HG03039 (cell line): Measurements from ENCODE around the gene RBM42.

Source experiments
- ATAC-seq: cut with Tn5 transposase; IDR thresholded peaks from one replicate; pipeline ENCODE4 v1.9.1; 2021; ENCODE audit warnings: mild to moderate bottlenecking, moderate library complexity; ENCODE audit not compliant: unreplicated experiment

The RBM42 gene

DNA sequence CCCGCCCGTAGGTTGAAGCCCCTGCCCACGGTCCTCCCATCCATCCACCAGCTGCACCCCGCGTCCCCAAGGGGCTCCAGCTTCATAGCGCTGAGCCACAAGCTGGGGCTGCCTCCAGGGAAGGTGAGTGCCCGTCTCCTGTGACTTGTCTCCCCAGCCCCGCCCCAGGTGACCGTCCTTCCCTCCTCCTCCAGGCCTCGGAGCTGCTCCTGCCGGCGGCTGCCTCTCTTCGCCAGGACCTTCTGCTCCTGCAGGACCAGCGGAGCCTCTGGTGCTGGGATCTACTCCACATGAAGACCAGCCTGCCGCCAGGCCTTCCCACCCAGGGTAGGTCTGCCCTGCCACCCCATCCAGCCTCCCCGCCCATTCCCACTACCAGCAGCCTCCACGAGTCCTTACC is 8.8 kb upstream of the RBM42 start:
- no peak for ATAC-seq

DNA sequence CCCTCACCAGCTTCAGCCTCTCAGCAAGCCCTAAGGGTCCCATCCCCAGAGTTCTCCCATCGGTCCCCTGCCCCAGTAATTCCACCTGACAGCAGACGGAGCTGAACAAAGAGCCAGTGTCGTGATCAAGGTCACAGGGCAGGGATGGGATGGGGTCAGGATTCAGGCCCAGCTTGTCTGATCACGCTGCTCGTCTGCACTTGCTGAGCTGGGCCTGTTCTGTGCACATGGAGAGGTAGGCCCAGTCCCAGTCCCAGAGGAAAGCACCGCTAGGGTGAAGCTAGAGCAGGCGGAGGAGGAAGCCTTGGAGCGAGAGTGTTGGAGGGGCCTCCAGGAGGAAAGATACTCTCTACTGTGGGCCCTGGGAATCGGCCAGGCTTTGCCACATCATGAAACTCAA is 7.1 kb upstream of the RBM42 start:
- ATAC-seq = no peak

DNA sequence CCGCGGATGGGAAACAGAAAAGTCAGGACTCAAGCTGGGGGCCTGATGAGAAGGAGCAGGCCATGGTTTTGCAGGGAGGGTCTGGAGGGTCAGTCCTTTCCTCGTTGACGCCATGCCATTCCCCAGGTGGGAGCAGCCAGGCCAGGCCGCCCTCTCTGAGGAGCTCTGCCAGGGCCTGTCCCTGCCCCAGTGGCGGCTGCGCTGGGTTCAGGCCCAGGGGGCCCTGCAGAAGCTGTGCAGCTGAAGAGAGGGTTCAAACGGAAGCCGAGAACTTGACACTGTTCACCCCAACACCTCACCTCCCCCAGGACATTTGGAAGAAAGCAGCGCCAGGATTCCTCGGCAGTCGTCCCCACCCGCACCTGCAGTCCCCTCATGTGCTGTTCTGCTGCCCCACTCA is 6.1 kb upstream of the RBM42 start:
- no peak for ATAC-seq

DNA sequence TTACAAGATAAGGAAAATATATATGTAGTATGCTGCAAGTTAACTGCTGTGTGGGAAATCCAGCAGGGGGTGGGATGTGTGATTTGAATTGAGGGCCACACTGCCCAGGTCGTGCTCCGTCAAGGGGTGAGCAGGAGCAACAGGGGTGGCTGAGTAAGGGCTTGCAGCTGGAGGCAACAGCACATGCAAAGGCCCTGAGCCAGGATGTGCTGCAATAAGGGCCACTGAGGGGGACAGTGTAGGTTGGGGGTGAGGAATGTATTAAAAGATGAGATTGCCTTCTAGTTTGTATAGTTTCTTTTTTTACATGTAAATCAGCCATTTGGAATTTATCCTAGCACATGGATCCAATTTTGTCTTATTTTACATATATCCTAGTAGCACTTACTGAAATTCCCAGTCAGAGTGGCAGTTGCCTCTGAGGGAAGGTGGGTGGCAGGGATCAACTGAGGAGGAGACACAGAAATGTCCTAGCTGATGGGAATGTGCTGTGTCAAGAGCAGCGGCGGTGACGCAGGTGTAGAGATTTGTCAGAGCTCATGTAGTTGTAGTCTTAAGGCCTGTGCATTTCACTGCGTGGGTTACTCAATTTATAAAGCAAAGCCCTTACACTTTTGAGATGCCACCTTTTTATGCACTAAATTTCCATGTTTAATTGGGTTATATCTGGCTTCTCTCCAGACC is 5.4 kb upstream of the RBM42 start:
- ATAC-seq = no peak

DNA sequence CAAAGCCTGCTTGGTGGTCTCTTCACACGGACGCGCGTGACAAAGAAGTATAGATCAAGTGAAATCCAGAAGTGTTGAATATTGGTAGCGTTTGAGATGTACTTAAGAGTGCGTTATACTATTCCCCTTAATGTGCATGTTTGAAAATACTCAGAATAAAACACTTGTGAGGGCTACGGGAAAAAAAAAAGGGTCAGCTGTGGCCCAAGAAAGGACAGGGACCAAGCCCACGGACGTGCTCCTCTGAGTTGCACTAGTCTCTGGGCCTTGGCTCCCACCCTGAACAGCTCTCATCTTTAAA is 622 bp upstream of the RBM42 start:
- ATAC-seq = no peak

DNA sequence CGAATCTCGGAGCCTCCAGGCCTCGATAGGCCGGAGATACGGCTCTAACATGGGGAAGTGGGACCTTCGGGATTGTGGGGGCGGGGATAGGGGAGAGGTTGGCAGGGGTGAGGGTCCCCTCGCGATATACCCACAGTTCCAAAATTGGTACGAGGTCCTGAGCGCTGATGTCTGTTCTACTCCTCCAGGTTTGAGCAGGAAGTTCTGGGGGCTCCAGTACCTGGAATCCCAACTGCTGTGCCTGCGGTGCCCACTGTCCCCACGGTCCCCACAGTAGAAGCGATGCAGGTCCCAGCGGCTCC is 447 bp downstream of the RBM42 start:
- no peak for ATAC-seq

DNA sequence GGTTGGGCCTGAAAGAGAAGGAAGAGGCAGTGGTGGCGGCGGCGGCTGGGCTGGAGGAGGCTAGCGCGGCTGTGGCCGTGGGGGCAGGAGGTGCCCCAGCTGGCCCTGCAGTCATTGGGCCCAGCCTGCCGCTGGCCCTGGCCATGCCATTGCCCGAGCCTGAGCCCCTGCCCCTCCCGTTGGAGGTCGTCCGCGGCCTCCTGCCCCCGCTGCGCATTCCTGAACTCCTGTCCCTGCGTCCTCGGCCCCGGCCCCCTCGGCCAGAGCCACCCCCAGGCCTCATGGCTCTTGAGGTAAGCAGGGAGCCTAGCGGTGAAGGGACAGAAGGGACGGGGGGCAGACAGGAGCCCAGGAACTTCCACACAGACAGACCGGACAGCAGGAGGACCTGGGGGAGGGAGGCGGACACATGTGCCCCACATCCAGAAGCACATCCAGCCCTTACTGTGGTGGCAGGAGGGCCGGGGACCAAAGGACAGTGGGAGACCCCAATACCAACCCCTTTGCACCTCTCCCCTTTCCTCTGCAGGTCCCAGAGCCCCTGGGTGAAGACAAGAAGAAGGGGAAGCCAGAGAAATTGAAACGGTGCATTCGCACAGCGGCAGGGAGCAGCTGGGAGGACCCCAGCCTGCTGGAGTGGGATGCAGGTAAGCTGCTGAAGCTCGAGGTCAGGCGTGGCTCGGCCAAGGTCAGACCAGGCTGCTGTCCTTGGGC is 5.0 kb downstream of the RBM42 start:
- no peak for ATAC-seq

DNA sequence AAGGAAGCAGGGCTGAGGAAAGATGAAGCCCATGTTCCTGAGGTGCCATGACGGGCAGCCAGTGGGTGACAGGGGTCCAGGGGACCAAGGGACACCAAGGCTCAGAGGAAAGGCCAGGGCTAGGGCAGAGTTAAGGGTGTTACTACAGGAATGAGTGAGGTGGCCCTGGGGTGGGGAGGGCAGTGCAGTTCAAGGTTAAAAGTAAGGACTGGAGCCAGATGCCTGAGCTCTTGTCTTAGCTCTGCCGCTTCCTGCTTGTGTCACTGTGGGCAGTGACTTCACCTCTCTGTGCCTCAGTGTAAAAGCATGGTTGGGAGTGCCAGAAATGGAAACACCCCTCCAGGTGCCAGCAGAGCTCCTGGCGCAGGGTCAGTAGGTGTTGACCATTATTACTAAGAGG is 7.8 kb downstream of the RBM42 start:
- ATAC-seq = no peak

DNA sequence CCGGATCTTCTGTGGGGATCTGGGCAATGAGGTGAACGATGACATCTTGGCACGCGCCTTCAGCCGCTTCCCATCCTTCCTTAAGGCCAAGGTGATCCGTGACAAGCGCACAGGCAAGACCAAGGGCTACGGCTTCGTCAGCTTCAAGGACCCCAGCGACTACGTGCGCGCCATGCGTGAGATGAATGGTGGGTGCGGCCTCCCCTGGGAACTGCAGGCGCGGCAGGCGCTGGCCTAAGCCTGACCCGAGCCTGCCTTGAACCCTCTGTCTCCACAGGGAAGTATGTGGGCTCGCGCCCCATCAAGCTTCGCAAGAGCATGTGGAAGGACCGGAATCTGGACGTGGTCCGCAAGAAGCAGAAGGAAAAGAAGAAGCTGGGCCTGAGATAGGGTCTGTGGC is 8.3 kb downstream of the RBM42 start:
- no peak for ATAC-seq

DNA sequence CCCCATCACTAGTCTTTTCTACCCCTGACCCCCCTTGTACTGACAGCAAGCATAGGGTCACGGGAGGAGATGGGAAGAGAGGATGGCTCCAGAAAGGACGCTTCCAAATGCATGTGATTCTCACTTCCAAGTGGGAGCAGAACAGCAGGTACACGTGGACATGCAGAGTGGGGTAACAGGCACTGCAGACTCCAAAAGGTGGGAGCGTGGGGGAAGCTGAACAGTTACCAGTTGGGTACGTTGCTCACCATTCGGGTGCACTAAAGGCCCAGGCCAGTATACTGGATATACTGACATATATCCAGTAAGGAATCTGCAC is 10.4 kb downstream of the RBM42 start:
- ATAC-seq = no peak

DNA sequence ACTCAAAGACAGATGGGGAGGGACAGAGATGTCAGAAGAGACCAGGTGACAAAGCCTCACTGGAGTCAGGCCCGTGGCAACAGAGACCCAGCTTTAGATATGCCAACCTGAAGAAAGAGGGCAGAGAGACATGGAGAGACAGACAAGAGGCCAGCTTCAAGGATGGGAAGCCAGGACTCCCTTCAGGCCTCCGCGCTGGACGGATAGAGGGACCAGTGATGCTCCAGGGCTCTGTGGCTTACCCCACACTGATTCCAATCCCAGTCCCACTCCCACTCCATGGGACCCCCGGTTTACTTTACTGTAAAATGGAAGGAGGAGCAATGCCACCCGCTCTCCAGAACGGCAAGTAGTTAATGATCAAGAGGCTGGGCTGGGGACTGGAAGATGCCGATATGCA is 11.0 kb downstream of the RBM42 start:
- ATAC-seq = no peak

DNA sequence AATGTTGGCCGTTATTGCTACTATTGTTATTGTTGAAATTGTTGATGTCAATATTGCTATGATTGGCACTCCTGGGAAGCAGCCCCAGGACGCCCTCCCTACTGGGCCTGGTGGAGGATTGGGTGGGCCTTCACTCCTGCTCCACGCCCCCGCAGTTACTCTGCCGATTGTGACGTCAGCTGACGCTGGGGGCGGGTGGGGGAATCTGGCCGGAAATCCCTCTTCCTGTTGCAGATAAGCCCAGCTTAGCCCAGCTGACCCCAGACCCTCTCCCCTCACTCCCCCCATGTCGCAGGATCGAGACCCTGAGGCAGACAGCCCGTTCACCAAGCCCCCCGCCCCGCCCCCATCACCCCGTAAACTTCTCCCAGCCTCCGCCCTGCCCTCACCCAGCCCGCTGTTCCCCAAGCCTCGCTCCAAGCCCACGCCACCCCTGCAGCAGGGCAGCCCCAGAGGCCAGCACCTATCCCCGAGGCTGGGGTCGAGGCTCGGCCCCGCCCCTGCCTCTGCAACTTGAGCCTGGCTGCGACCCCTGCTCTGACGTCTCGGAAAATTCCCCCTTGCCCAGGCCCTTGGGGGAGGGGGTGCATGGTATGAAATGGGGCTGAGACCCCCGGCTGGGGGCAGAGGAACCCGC is 12.8 kb downstream of the RBM42 start, which contains the start of gene ETV2:
Gene ETV2, plus strand, starts transcription at position 231 of the 637 bp plus-strand sequence. CDS start 716 bp downstream, outside the sequence.
- no peak for ATAC-seq

DNA sequence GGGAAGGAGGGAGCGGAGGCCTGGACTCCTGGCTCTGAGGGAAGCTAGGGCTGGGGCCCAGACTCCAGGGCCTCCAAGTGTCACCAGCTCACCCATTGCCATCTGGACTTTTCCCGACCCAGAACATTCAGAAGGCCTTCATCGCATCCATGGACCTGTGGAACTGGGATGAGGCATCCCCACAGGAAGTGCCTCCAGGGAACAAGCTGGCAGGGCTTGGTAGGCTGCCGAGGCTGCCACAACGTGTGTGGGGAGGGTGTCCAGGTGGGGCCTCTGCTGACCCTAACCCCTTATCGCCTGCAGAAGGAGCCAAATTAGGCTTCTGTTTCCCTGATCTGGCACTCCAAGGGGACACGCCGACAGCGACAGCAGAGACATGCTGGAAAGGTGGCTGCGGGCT is 13.5 kb downstream of the RBM42 start:
- ATAC-seq = no peak

DNA sequence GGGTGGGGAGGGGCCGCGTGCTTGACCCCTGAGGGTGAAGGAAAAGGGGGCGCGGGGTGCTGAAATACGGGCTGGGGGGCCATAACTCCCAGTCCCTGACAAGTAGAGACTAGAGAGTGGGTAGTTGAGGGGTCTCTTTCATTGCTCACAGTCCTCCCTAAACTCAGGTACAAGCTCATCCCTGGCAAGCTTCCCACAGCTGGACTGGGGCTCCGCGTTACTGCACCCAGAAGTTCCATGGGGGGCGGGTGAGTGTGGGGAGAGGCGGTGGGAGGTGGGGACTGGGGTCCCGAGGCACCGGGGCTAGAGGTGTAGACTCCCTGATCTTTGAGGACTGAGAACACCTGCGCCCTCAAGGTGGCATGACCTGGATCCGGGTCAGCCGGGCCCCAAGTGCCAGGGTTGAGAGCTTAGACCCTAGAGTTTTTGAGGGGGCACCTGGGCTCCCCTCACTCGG is 14.0 kb downstream of the RBM42 start:
- no peak for ATAC-seq

DNA sequence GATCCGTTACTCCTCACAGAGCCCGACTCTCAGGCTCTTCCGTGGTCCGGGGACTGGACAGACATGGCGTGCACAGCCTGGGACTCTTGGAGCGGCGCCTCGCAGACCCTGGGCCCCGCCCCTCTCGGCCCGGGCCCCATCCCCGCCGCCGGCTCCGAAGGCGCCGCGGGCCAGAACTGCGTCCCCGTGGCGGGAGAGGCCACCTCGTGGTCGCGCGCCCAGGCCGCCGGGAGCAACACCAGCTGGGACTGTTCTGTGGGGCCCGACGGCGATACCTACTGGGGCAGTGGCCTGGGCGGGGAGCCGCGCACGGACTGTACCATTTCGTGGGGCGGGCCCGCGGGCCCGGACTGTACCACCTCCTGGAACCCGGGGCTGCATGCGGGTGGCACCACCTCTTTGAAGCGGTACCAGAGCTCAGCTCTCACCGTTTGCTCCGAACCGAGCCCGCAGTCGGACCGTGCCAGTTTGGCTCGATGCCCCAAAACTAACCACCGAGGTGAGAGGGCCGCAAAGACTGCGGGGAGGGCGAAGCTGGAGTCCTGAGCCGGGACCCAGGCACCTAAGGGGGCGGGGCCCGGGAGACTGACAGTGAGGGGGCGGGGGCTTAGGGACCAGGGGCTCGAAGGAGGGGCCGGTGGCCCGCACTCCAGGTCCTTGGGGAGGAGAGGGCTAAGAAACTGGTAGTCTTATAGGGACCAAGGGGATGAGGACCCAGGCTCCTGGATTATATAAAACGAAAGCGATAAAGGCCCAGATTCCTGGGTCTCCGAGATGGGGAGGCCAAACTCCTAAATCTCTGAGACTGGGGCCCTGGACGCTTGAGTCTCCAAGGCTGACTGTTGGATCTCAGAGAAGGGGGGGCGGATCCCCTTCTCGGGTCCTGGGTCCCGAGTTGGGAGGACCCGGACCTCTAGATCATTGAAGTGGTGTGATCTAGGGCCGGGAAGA is 14.7 kb downstream of the RBM42 start:
- peak; percentile 26 for ATAC-seq

DNA sequence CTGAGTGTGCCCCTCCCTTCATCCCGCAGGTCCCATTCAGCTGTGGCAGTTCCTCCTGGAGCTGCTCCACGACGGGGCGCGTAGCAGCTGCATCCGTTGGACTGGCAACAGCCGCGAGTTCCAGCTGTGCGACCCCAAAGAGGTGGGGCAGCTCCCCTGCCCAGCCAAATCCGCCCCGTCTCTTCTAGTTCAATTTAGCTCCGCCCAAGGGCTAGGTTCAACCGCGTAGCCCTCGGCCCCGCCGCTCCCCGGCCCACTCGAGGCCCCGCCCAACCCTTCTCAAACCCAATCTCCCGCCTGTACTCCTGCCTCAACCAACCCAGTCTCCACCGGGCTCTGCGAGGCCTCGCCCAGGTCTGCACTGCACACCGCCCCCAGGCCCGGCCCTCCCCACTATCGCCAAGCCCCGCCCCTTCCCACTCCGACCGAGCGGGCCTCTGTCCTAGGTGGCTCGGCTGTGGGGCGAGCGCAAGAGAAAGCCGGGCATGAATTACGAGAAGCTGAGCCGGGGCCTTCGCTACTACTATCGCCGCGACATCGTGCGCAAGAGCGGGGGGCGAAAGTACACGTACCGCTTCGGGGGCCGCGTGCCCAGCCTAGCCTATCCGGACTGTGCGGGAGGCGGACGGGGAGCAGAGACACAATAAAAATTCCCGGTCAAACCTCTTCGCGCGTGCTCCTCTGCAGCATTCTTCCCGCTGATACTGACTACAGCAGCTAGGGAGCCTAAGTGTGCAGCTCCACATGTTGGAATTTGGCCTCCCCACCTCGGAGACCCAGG is 15.6 kb downstream of the RBM42 start:
- ATAC-seq = peak; percentile 60

DNA sequence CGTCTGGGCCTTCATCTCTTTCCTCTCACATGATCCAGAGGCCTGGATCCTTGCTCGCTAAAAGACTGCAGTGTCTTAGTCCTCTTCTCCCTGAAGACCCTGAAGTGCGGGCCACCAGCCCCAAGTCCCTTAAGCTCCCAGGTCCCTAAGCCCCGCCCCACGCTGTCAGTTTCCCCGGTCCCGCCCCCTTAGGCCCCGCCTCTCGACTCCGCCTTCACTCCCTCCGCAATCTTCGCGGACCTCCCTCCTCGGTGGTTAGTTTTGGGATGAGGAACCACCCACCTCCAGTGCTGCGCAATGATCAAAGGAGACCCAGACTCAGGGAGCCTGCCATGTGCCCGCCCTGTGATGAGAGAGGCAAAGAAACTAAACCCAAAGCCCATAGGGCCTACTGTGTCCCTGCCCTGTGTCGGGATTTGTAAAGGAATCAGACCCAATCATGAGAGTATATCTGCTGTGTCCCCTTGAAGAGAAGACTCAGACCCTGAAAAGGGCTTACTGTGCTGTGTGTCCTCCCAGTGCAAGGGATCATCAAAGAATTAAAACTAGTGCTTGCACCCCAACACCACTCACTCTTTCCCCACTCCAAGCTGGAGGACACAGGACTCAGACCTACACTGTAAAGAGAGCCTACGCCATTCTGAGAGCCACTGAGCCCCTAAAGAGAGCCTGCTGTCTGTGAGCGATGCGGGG is 16.3 kb downstream of the RBM42 start:
- no peak for ATAC-seq

DNA sequence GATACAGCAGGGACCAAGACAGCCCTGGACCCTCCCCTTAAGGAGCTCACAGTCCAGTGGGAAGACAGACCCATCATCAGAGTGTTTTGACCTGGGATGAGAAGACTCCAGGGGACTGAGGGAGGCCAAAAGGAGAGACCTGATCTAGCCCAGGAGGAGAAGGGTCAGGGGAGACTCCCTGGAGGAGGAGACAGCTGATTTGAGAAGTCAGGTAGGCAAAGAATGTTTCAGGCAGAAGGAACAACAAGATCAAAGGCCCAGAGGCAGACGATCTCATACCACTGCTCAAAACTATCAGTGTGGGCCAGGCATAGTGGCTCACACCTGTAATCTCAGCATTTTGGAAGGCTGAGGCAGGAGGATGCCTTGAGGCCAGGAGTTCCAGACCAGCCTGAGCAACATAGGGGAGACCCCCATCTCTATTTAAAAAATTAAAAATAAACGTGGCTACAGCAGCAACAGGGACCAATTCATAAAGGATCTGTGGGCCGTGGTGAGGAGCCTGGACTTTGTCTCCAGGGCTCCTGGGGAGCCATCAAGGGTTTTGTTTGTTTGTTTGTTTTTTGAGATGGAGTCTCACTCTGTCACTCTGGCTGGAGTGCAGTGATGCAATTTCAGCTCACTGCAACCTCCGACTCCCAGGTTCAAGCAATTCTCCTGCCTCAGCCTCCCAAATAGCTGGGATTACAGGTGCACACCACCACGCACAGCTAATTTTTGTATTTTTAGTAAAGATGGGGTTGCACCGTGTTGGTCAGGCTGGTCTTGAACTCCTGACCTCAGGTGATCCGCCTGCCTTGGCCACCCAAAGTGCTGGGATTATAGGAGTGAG is 17.1 kb downstream of the RBM42 start:
- ATAC-seq = no peak
